NK-92 (cell line): ENCODE measurements around the gene TEDC2.

Experiments used
- DNase-seq: peaks from one replicate; lab custom pipeline; 2025; ENCODE audit not compliant: unreplicated experiment; lab: John Stamatoyannopoulos, UW

The TEDC2 gene

GRCh38 chr16:2490190-2491105 lies 30.5 kb downstream of the TEDC2 start:
- no peak for DNase-seq

- DNase-seq = no peak
Measured at GRCh38 chr16:2492292-2492691, 32.4 kb downstream of the TEDC2 start.

DNA sequence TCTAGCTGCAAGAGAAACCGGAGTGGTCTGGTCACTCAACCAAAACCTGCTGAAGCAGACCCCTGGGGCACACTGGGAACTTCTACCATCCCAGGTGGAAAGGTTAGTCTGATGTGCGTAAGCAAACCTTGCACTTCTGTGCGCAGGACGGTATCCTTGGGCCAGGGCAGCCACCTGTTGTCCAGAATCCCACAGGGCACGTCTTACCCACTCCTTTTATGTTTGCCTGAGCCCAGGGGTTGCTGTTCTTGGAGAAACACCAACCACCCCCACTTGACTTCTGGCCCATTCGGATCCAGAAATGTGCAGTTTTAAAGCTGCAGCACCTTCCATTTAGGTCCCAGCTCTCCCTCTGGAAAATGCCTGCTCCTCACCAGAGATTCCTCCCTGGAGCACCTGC lies 33.7 kb downstream of the TEDC2 start:
- DNase-seq = no peak

GRCh38 chr16:2494616-2495015 lies 34.7 kb downstream of the TEDC2 start:
- no peak for DNase-seq

DNA sequence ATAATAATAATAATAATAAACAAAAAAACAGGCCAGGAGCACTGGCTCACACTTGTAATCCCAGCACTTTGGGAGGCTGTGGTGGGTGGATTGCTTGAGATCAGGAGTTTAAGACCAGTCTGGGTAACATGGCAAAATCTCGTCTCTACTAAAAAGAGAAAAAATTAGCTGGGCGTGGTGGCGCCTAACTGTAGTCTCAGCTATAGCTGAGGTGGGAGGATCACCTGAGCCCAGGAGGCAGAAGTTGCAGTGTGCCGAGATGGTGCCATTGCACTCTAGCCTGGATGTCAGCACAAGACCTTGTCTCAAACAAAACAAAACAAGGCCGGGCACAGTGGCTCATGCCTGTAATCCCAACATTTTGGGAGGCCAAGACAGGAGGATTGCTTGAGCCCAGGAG lies 35.1 kb downstream of the TEDC2 start:
- DNase-seq = no peak

GRCh38 chr16:2496223-2497115 lies 36.6 kb downstream of the TEDC2 start:
- no peak for DNase-seq

DNA sequence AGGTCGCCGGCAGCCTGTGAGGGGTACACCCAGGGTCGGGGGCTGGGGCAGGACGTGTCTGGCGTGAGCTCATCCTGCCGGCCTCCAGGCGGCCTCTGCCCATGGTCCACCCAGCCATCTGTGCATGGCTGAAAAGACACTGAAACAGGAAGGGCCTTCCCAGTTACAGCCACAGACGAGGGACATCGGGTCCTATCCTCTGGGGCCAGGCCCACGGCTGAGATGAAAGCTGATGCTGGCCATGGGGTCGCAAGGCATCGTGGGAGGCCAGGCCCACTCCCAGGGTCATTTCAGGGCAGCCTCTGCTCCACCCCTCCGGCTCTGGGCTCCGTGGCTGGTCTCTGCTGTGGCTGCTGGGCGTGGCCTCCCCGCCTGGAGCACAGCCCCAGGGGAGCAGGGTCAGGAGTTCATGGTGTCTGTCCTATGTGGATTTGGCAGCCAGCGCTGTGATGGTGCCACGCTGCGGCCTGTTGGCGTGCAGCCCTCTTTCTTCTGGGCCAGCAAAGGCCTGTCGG lies 37.3 kb downstream of the TEDC2 start:
- DNase-seq = no peak

DNA sequence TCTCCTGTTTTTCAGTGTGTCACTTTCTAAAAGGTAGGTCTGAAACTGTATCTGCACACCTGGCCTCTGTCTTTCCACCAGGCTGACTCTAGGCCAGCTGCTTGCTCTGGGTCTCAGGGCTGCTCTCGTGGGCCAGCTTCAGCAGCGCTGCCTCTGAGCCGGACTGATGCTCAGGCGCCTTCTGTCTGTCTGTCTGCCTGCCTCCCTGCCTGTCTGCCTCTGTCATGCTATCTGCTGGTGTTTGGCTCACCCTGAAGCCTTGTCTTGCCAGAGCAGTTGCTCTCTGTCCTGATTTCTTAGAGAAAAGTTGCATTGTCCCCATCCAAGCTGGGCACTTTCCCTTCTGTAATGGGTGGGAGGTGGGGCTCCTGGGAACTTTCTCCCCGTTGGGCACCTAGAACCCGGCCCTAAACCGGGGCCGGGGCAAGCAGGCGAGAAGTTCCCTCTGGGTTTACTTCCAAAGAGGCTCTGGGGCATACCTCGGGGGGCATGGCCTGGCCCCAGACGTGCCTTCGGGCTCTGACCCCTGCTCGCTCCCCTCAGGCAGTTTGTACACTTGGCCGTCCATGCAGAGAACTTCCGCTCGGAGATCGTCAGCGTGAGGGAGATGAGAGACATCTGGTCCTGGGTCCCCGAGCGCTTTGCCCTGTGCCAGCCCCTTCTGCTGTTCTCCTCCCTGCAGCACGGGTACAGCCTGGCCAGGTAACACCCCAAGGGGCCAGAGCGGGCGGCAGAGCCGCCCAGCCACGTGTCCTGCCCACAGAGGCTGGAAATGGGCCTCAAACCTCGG lies 38.0 kb downstream of the TEDC2 start:
- DNase-seq = no peak

DNA sequence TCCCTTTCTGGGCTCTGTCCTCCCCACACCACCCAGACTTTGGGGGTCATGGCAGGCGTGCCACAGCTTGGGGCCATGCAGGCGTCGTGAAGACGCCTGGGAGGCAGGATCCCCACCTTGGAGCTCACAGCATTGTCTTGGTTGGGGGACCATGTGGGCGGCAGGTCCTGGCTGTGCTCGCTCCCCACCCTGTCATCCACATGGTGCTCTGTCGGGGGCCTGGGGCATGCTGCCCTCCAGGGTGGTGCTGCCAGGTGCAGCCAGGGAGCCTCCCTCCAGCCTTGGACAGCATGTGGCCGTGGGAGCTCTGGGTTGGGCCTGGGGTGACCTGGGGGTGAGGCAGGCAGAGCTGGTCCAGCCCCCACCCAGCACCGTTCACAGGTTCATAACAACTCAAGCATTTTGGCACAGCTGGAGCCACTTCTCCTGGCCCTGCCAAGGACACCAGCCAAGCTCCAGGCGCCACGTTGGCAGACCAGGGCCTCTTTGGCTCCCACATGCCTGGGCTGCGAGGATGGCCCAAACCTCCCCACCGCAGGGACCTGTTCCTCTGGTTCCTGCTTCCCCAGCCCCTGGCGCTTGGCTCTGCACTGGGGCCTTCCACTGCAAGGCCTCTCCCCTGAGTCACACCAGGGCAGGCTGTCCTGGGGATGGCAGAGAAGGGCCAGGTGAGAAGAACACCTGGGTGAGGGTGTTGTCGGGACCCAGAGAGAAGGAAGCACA lies 38.8 kb downstream of the TEDC2 start:
- DNase-seq = no peak

GRCh38 chr16:2499454-2499853 lies 39.5 kb downstream of the TEDC2 start:
- DNase-seq = no peak

DNA sequence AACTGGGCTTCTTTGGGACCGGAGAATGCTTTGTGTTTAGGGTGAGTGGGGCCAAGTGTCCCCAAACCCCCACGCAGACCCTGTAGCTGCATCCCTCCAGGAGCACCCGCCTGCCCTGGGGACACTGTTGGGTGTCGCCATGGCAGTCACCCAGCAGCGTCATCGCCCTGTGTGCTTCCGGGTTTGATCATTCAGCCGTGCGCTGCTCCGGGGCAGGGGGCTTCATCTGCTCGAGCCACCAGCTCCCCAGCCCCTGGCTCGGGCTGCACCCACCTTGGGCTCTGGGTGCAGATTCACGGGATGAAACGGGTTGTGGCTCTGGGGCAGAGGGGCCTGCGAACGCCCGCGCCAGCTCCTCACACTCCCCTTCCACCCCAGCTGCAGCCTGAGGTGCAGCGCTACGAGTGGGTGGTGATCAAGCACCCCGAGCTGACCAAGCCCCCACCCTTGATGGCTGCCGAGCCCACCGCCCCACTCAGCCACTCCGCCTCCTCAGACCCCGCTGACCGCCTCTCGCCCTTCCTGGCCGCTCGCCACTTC lies 40.1 kb downstream of the TEDC2 start:
- DNase-seq = no peak

DNA sequence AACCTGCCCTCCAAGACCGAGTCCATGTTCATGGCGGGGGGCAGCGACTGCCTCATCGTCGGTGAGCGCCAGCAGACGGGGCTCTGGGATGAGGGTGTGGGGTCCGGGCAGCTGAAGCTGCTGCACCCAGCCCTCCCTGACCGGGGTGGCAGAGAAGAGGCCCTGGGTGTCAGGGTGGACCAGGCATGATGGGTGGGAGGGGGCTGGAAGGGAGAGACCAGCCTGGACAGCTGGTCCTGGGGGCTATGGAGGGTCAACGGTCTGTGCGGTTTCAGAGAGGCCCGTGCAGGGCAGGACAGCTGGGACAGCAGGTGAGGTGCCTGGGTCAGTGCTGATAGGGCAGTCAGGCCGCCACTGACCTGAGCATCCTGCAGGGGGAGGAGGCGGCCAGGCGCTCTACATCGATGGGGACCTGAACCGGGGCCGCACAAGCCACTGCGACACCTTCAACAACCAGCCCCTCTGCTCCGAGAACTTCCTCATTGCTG lies 40.6 kb downstream of the TEDC2 start:
- no peak for DNase-seq

GRCh38 chr16:2500918-2501750 lies 41.2 kb downstream of the TEDC2 start:
- no peak for DNase-seq

DNA sequence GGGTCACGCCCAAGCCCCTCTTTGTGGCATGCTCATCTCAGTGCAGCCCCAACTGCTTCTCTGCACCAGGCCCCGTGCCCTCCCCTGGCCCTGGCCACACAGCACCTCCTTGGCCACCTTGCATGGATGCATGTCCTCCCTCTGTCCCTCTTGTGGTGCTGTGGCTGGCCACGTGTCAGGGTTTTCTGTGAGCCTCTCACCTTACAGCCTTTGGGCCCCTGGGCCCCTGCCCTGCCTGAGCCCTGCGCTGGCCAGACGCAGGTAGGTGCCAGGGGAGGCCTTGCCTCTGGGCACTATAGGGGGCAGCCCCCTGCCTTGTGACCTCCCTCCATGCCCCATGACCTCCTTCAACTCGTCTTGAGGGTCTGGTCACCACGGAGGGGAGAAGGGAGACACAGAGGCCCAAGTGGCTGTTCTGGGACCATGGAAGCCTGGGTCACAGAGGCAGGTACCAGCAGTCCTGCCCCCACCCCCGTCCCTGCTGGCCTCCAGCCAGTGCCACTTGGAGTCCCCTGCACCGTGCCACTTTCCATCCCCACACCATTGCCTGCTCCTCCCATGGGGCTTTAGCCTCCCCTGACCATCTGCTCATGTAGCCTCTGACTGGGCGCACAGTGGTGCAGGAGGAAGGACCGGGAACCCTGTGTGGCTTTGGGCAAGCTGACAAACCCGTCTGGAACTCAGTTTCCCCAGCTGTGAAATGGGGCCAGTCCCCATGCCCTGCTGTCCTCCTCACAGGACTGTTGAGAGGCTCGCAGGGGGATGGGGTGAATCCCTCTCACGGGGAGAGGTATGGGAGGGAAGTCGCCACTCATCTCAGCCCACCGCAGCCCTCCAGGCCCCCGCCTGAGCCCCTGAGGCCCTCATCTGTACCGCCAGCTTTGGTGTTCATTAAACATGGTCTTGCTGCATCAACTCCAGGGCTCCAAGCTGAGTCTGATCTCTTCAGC lies 42.3 kb downstream of the TEDC2 start:
- no peak for DNase-seq

DNA sequence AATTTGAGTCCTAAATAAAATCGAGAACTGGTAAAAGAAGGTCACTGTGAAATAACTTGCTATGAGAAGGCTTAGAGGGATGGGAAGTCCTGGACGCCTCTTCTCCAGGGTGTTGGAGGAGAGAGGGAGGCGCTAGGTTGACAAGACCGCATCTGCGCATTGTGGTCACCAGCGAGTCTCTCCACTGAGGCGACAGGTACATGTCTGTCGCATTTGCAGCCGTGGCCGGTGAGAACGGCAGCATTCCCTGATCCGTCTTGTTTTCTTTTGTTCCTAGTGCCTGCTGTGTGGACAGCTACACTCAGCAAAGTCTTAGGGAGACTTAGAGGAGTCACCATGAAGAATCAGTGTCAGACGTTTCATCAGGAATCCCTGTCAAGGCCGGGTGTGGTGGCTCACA lies 45.8 kb downstream of the TEDC2 start:
- no peak for DNase-seq

DNA sequence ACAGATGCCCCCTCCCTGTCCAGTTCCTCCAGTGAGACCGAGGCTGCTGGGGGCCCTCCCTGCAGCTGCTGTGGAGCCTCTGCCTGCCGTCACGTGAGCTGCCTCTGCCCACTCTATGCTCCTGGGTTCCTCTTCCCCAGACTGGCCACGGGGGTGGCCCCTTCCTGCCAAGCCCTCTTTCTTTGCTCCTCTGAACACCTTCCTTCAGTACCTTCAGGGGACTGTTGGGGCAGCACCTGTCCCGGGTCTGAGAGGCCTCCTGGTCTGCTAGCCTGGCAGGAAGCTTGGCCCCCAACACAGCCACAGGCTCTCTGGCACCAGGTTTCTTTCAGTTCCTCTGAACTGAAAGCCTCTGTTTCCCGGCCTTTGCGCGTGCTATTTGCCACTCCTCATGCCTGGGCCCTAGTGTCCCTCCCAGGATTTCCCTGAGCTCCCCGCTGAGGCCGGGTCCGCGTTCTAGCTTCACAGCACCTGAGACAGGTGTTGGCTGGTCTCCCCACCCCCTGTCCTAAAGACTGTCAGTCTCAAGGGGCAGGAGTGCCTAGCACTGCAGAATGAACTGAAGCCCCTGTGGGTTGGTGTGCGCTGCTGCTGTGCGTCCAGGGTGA lies 47.2 kb downstream of the TEDC2 start:
- no peak for DNase-seq

DNA sequence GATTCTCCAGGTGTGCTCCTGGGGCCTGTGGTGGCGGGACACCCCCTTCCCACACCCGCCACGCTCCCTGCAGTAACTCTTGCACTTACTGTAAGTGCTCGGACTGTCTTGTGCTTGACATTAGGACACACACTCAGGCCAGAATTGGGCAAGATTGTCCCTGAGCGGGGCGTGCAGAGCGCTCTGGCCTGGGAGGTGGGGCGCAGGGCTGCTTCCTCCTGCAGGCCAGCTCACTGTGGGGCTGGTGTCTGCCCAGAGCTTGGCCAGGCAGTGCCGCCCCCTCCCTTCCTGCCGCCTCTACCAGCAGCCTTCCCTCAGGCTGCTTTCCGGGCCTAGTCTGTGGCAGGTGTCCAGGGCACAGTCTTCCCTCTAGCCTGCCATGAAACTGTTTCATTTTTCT lies 47.8 kb downstream of the TEDC2 start:
- no peak for DNase-seq
